Stimulated activated CD4-positive, alpha-beta T cell treated with anti-CD3 and anti-CD28 coated beads, Interleukin-1b, Interleukin-23, amount 100 ng/mL, for 4 hours (primary cell): ENCODE data around the gene CADM4.

ENCODE experiments used
- DNase-seq, 2 donors: peaks; one replicate each; pipeline ENCODE4 v3.0.0-alpha.2; 2020; ENCODE audit warnings: low read depth in 2 of 2

CADM4 gene

GRCh38 chr19:43582495-43582894 lies 57.2 kb downstream of the CADM4 start:
- DNase-seq = no peak

- no peak for DNase-seq
Observed at GRCh38 chr19:43581467-43581866, 58.2 kb downstream of the CADM4 start.

- DNase-seq = no peak
Observed at GRCh38 chr19:43578787-43579186, 60.9 kb downstream of the CADM4 start.

GRCh38 chr19:43575955-43576878 lies 63.4 kb downstream of the CADM4 start:
- no peak for DNase-seq

GRCh38 chr19:43575156-43575950 lies 64.3 kb downstream of the CADM4 start, which contains the start of the genes PINLYP and XRCC1:
TSS of gene PINLYP (plus strand) at chr19:43575801. CDS start at chr19:43577192, 1,391 bp downstream.
TSS of gene XRCC1 (minus strand) at chr19:43575527. CDS start at chr19:43575458, 69 bp downstream.
- DNase-seq = peak; percentile 90 to 92

GRCh38 chr19:43574424-43575155 lies 65.1 kb downstream of the CADM4 start:
- DNase-seq = no peak
